Left ventricle myocardium inferior (tissue), 1 donor: ENCODE measurements around the gene ASB15. TPM values are rescaled to one million over a fixed set of nuclear protein-coding genes. Genes with fewer than 3 reads are reported as not detected.

Experiments
- DNase-seq: peaks from one replicate; pipeline ENCODE4 v3.0.0-alpha.2; 2020
- H3K27ac ChIP-seq: fragments of 200-600 bp; replicated peaks from 2 replicates; pipeline ENCODE4 v1.8.0; 2021
- H3K27me3 ChIP-seq: fragments of 200-600 bp; 2 replicates; pipeline ENCODE4 v1.8.0; 2021; ENCODE audit warnings: low read depth
- H3K36me3 ChIP-seq: fragments of 200-600 bp; 2 replicates; pipeline ENCODE4 v1.8.0; 2021
- H3K4me1 ChIP-seq: fragments of 200-600 bp; 2 replicates; pipeline ENCODE4 v1.8.0; 2021
- H3K4me3 ChIP-seq: fragments of 200-600 bp; 2 replicates; pipeline ENCODE4 v1.8.0; 2021; ENCODE audit warnings: mild to moderate bottlenecking, moderate library complexity
- H3K9me3 ChIP-seq: fragments of 200-600 bp; replicated peaks from 2 replicates; pipeline ENCODE4 v1.8.0; 2021
- CTCF ChIP-seq: fragments of 200-600 bp; IDR thresholded peaks from 2 replicates; pipeline ENCODE4 v1.8.0; 2021; ENCODE audit warnings: antibody characterized with exemption, mild to moderate bottlenecking, borderline replicate concordance
- intact Hi-C: fragments of 100-400 bp; cut with micrococcal nuclease; formaldehyde crosslinking; loops from one replicate; pipeline ENCODE4 v1.11.0; 2022
- total RNA-seq: library from RNA; stranded (reverse); fragmentation: NEBNext Ultra II Directional; extraction: Animal tissue kit (Norgen Biotek cat#: 25700); gene quantifications from one replicate; pipeline ENCODE4 v1.2.1, GENCODE V29; 2021
- donor health status: DM: no; HTN: yes; CAD: no; lungs with severe emphysema.

The ASB15 gene
- total RNA-seq, 1 donor from 2014 or later: 76.8 TPM

- H3K27me3 ChIP-seq: no peaks in the 10 kb centered on the region
- H3K4me1 ChIP-seq: peaks cover 9% of the 10 kb centered on the region
- H3K36me3 ChIP-seq: peaks cover 68% of the 10 kb centered on the region
- DNase-seq: no peak
- intact Hi-C loops: no loop called here
- TF ChIP-seq CTCF: no peak
- H3K27ac ChIP-seq: no peak overlapping the region
- no peaks in the 10 kb centered on the region for H3K9me3 ChIP-seq
- no peak overlapping the region for H3K4me3 ChIP-seq
Measured at GRCh38 chr7:123687727-123688126, 86.1 kb downstream of the ASB15 start.

Other genes starting within 250 kb of the ASB15 start
- gene IQUB, start 67.2 kb upstream of the ASB15 start, total RNA-seq: 0.38 TPM
- gene NDUFA5, start 44.0 kb upstream of the ASB15 start, total RNA-seq: 378 TPM
- gene LMOD2, start 54.0 kb downstream of the ASB15 start, total RNA-seq: 888 TPM
- gene WASL, start 147.2 kb downstream of the ASB15 start, total RNA-seq: 27.5 TPM
- not detected for gene HYAL4, start 243.3 kb downstream of the ASB15 start, total RNA-seq